HG02943 (cell line): ENCODE data around the gene STPG3.

Experiments
- ATAC-seq: cut with Tn5 transposase; IDR thresholded peaks from one replicate; pipeline ENCODE4 v1.9.1; 2021; ENCODE audit warnings: mild to moderate bottlenecking, low read depth, moderate library complexity; ENCODE audit not compliant: unreplicated experiment

Gene STPG3

GRCh38 chr9:137264067-137264466 lies 13.0 kb downstream of the STPG3 start:
- ATAC-seq: no peak

DNA sequence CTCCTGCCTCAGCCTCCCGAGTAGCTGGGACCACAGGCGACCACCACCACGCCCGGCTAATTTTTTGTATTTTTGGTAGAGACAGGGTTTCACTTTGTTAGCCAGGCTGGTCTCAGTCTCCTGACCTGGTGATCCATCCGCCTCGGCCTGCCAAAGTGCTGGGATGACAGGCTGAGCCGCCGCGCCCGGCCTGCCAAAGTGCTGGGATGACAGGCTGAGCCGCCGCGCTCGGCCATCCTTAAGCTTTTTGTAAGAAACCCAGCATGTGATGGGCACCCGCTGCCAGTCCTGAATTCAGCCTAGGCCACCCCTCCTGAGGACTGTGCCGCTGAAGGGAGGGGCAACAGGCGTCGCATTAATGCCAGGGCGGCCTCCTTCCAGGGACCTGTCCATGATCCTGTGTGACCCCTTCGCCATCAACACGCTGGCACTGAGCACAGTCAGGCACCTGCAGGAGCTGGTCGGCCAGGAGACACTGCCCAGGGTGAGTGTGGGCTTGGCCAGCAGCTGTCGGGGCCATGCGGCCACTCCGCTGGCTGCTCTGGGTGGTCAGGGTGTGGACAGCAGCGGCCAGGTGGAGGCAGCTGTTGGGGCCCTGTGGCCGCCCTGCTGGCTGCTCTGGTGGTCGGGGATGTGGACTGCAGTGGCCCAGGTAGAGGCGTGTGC lies 14.5 kb downstream of the STPG3 start:
- no peak for ATAC-seq

- no peak for ATAC-seq
Measured at GRCh38 chr9:137266162-137266527, 15.1 kb downstream of the STPG3 start.

GRCh38 chr9:137266585-137267453 lies 15.7 kb downstream of the STPG3 start:
- ATAC-seq: no peak

- ATAC-seq: no peak
Measured at GRCh38 chr9:137267933-137268355, 16.9 kb downstream of the STPG3 start.

- no peak for ATAC-seq
Measured at GRCh38 chr9:137268538-137269201, 17.6 kb downstream of the STPG3 start.

GRCh38 chr9:137269231-137269772 lies 18.2 kb downstream of the STPG3 start:
- no peak for ATAC-seq

GRCh38 chr9:137270929-137271695 lies 20.0 kb downstream of the STPG3 start:
- no peak for ATAC-seq

DNA sequence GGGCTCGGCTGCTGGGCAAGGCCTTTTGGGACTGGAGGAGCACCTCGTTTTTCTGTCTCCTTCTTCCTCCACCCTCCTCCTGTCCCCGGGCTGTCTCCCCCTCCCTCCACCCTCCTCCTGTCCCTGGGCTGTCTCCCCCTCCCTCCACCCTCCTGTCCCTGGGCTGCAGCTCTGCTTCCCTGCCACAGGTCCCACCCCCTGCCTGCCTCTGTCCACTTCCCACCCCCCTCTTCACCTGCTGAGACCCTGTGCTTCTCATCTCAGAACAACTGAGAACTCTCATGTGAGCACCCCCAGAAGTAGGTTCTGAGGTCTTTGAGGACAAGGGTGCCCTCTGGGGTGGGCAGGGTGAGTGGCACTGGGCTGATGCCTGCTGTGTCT lies 20.6 kb downstream of the STPG3 start:
- no peak for ATAC-seq

GRCh38 chr9:137272241-137273094 lies 21.4 kb downstream of the STPG3 start:
- ATAC-seq: no peak

DNA sequence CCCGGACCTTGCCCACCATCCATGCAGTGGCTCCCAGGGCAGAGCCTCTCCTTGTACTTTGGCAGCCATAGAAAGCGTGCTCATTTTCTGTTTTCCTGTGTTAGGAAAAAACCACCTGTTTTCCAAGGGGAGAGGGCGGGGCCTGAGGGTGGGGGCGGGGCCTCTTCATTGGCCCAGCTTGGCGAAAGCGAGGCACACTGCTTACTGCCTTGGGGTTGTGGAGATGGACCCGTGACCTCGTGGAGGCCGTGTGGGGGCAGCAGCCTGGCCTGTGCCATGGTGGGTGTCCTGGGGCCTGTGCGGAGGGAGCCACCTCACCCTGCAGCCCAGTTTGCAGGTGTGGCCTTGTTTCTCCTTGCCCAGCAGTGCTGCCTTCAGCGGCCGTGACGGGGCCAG lies 22.0 kb downstream of the STPG3 start:
- no peak for ATAC-seq

GRCh38 chr9:137273611-137274320 lies 22.7 kb downstream of the STPG3 start:
- ATAC-seq: no peak

- ATAC-seq: no peak
Measured at GRCh38 chr9:137275203-137275587, 24.1 kb downstream of the STPG3 start.

DNA sequence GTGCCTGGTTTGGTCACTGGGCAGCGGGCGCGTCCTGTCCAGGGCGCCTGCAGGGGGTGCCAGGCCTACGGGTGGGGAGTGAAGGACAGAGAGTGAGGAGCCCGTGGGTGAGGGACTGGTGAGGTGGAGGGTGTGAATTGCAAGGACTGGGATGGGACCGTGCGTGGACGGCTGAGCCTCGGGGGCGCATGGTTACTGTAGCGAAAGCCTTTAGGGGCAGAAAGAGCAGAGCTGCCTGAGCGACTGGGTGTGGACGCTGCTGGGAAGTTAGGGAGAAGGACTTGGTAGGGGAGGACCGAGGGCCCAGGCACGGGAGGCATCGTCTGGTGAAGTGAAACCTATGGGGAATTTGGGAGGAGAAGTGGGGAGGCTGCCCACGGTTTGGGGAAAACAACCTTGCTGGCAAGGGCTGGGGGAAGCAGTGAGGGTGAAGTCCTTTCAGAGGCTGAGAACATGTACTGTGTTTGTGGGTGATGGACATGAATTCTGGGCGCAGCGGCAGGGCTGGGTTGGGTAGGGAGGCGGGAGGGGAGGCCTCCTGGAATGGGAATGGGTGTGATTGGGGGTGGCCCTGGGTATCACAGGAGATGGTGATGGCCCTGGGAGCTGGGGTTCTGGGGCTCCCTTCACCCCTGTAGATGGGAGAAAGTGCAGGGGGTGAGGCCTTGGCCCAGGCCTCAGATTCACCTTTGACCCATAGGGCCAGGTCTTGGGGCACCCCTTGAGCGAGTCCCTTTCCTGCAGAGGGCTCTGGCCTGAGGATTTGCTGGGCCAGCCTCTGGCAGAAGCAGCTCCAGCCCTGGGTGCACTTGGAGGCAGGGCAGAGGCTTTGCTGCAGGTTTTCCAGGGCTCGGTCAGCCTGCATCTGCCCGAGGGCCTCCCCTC lies 24.7 kb downstream of the STPG3 start:
- no peak for ATAC-seq

DNA sequence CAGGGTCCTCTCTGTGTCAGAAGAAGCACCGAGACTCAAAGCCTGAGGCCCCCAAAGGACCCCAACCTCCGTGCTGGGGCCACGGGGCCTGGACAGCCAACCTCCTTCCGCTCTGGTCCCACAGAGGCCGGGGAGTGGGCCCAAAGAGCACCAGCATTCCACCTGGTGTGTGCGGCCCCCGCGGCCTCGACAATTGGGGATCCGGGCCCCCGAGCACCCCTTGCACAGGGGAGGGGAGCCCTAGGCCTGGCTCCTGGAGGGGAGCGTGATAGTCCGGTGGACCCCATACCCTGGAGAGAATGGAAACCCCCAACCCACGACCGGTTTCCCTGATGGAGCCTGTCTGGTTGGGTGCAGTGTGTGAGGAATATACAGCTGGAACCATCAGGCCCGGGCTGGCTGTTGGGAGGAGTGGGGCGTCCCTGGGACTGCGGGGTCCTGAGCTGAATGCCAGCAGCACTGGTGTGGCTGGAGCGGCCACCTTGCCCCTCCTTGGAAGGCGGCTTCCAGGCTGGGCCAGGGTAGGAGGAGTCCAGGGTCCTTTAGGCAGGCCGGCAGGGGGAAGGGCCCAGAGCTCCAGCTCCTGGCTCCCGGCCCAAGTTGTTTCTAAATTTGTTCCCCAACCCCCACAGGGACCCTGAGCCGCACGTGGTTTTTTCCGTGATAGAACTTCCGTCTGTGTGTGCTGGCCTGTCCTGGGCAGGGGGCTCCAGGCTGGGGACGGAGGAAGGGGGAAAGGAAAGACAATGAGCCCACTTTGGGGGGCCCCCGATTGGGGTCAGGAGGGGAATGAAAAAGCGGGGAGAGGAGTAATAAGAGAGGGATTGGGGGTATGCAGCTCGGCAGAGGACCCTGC lies 25.6 kb downstream of the STPG3 start:
- ATAC-seq: no peak

GRCh38 chr9:137277329-137278041 lies 26.4 kb downstream of the STPG3 start, which contains the start of gene TOR4A:
TSS of gene TOR4A (plus strand) at chr9:137277726. CDS start at chr9:137278690, 964 bp downstream.
- peak; percentile 72 for ATAC-seq
